Suppressor macrophage treated with lipopolysaccharide for 1 hour (primary cell): ENCODE data around the gene CEP112.

Experiments
- DNase-seq, 3 donors: peaks; one replicate each; pipeline ENCODE4 v3.0.0-alpha.2; 2020 to 2022

The CEP112 gene

GRCh38 chr17:65978871-65979270, 213.1 kb downstream of the CEP112 start:
- no peak for DNase-seq

GRCh38 chr17:65977041-65977440, 214.9 kb downstream of the CEP112 start:
- DNase-seq, result no peak

GRCh38 chr17:65975878-65976277, 216.1 kb downstream of the CEP112 start:
- peak; percentile 59 to 70 (median 62) for DNase-seq

- DNase-seq, result no peak
Observed at GRCh38 chr17:65973237-65973636, 218.7 kb downstream of the CEP112 start.

GRCh38 chr17:65967372-65967771, 224.6 kb downstream of the CEP112 start:
- no peak for DNase-seq

- DNase-seq, result no peak
Observed at GRCh38 chr17:65966072-65966695, 225.7 kb downstream of the CEP112 start.

GRCh38 chr17:65963179-65963578, 228.8 kb downstream of the CEP112 start:
- no peak for DNase-seq

- DNase-seq, result no peak
Observed at GRCh38 chr17:65959630-65960029, 232.3 kb downstream of the CEP112 start.

- DNase-seq, result no peak
Observed at GRCh38 chr17:65956814-65957213, 235.1 kb downstream of the CEP112 start.

GRCh38 chr17:65954148-65954449, 237.8 kb downstream of the CEP112 start:
- no peak for DNase-seq

GRCh38 chr17:65953316-65954147, 238.4 kb downstream of the CEP112 start:
- DNase-seq, result no peak

- no peak for DNase-seq
Observed at GRCh38 chr17:65952586-65952985, 239.3 kb downstream of the CEP112 start.

- DNase-seq, result no peak
Observed at GRCh38 chr17:65952015-65952414, 239.9 kb downstream of the CEP112 start.

- DNase-seq, result no peak
Observed at GRCh38 chr17:65947831-65948230, 244.1 kb downstream of the CEP112 start.

GRCh38 chr17:65942592-65942991, 249.3 kb downstream of the CEP112 start:
- DNase-seq, result no peak

- no peak for DNase-seq
Observed at GRCh38 chr17:65941356-65941899, 250.5 kb downstream of the CEP112 start.

GRCh38 chr17:65936013-65936412, 255.9 kb downstream of the CEP112 start:
- DNase-seq, result no peak

- DNase-seq, result no peak
Observed at GRCh38 chr17:65933290-65933689, 258.6 kb downstream of the CEP112 start.

- DNase-seq, result no peak
Observed at GRCh38 chr17:65931246-65932149, 260.4 kb downstream of the CEP112 start.

- DNase-seq, result no peak
Observed at GRCh38 chr17:65930140-65930730, 261.7 kb downstream of the CEP112 start.

- DNase-seq, result no peak
Observed at GRCh38 chr17:65926599-65926998, 265.3 kb downstream of the CEP112 start.

- DNase-seq, result no peak
Observed at GRCh38 chr17:65925606-65926307, 266.2 kb downstream of the CEP112 start.
